OCI-LY7 (cell line): Measurements from ENCODE around the gene SCAF8. TPM values are rescaled to one million over a fixed set of nuclear protein-coding genes. Genes with fewer than 3 reads are reported as not detected.

ENCODE experiments used
- BruUV-seq: library from RNA; stranded (reverse); fragments of 400-500 nt; replicated peaks from 2 replicates; lab custom pipeline; 2021; lab: Mats Ljungman, UMichigan
- CTCF ChIA-PET: fragments of 300-600 bp; sonication (Branson Sonifier 250); formaldehyde crosslinking; loops from one replicate; lab custom pipeline; 2022; ENCODE audit warnings: antibody characterized with exemption; ENCODE audit not compliant: unreplicated experiment; lab: Charles Lee
- POLR2A ChIA-PET: fragments of 300-600 bp; sonication (Branson Sonifier 250); formaldehyde crosslinking; loops from one replicate; lab custom pipeline; 2022; ENCODE audit warnings: antibody characterized with exemption; lab: Charles Lee
- DNase-seq: peaks from one replicate; pipeline ENCODE4 v3.0.0-alpha.2; 2015; ENCODE audit warnings: low spot score
- H2AFZ ChIP-seq: fragments of 200-600 bp; sonication (generic), shearing (Covaris generic); 2 replicates; pipeline ENCODE4 v1.6.1; 2014; ENCODE audit warnings: mild to moderate bottlenecking, antibody characterized with exemption, low read length, moderate library complexity
- H3K27ac ChIP-seq: fragments of 200-600 bp; sonication (generic); 2 replicates; pipeline ENCODE4 v1.5.1; 2014; ENCODE audit warnings: mixed run types, low read depth, mild to moderate bottlenecking, moderate library complexity, low read length, inconsistent platforms; ENCODE audit not compliant: poor library complexity, severe bottlenecking
- H3K36me3 ChIP-seq: fragments of 200-600 bp; sonication (generic); 2 replicates; pipeline ENCODE4 v1.6.1; 2014; ENCODE audit warnings: mild to moderate bottlenecking, antibody characterized with exemption, low read length, moderate library complexity, mixed read lengths; ENCODE audit not compliant: insufficient read depth
- H3K4me1 ChIP-seq: fragments of 200-600 bp; sonication (generic); 2 replicates; pipeline ENCODE4 v1.5.1; 2014; ENCODE audit warnings: mild to moderate bottlenecking, low read length; ENCODE audit not compliant: insufficient read depth, poor library complexity, severe bottlenecking
- H3K4me2 ChIP-seq: fragments of 200-600 bp; sonication (generic); 2 replicates; pipeline ENCODE4 v1.6.1; 2014; ENCODE audit warnings: mild to moderate bottlenecking, low read length
- H3K4me3 ChIP-seq: fragments of 200-600 bp; sonication (generic); 2 replicates; pipeline ENCODE4 v1.5.1; 2014; ENCODE audit warnings: mild to moderate bottlenecking, low read depth, low read length; ENCODE audit not compliant: poor library complexity, severe bottlenecking
- H3K79me2 ChIP-seq: fragments of 200-600 bp; sonication (generic); 2 replicates; pipeline ENCODE4 v1.6.1; 2016; ENCODE audit warnings: low read depth, mild to moderate bottlenecking, low read length, moderate library complexity, mixed read lengths; ENCODE audit not compliant: insufficient read depth
- H3K9me2 ChIP-seq: fragments of 200-600 bp; sonication (generic); 2 replicates; pipeline ENCODE4 v1.6.1; 2016; ENCODE audit warnings: mild to moderate bottlenecking, low read length, mixed read lengths; ENCODE audit not compliant: insufficient read depth
- H3K9me3 ChIP-seq: fragments of 200-600 bp; sonication (generic); 2 replicates; pipeline ENCODE4 v1.6.1; 2014; ENCODE audit warnings: mild to moderate bottlenecking, mixed run types, low read length, mixed read lengths
- H4K20me1 ChIP-seq: fragments of 200-600 bp; sonication (generic); 2 replicates; pipeline ENCODE4 v1.6.1; 2014; ENCODE audit warnings: mild to moderate bottlenecking, antibody characterized with exemption, low read length, moderate library complexity, mixed read lengths; ENCODE audit not compliant: insufficient read depth
- EZH2phosphoT487 ChIP-seq: fragments of 200-600 bp; sonication (generic); IDR thresholded peaks from 2 replicates; pipeline ENCODE4 v1.6.1; 2018; ENCODE audit warnings: low read depth, borderline replicate concordance, mild to moderate bottlenecking, mixed run types, antibody characterized with exemption, low read length, moderate library complexity, mixed read lengths
- intact Hi-C: fragments of 100-400 bp; cut with micrococcal nuclease; formaldehyde crosslinking; loops from one replicate; pipeline ENCODE4 v1.10.0; 2022; ENCODE audit not compliant: unreplicated experiment
- total RNA-seq, 2 experiments: library from RNA; depleted of rRNA in 1 of 2; stranded (reverse); fragments of >200 nt in 1 of 2; shearing (Covaris generic) in 1 of 2; gene quantifications; 2 replicates each; pipeline ENCODE4 v1.2.3, GENCODE V29; 2014 to 2022
- TF ChIP-seq, protein P1 (sequence below): fragments of 200-600 bp; sonication (generic); conservative IDR thresholded peaks from 2 replicates; pipeline ENCODE4 v1.5.1; 2014; ENCODE audit warnings: mild to moderate bottlenecking, antibody characterized with exemption, low read length, moderate library complexity, mixed read lengths

Gene SCAF8
- total RNA-seq, 2 experiments from 2014 or later: 25.8 to 47.0 TPM

DNA sequence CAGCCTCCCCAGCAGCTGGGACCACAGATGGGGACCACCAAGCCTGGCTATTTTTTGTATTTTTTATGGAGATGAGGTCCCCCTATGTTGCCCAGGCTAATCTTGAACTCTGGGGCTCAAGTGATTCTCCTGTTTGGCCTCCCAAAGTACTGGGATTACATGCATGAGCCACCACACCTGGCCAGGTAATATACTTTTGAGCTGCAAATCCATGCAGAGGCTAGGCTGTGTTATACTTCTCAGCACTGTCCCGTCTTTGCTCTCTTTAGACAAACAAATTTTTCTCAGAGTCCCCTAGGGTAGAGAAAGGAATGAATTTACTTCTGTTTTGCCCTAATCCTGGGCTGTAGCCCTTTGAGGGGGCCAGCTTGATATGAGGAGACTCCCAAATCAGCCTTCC, 13.4 kb upstream of the SCAF8 start:
- Histone ChIP-seq H3K79me2 (no peaks in the 10 kb centered on the region), H3K9me3 (0 out of 2 replicates have a peak, but pooled peaks cover 15% of the 10 kb centered on the region), H4K20me1 (no peaks in the 10 kb centered on the region), H3K36me3 (no peaks in the 10 kb centered on the region), H3K4me2 (no peak overlapping the region), H2AFZ (no peak overlapping the region), H3K4me1 (no peaks in the 10 kb centered on the region), H3K27ac (no peak overlapping the region), H3K4me3 (no peak overlapping the region), H3K9me2 (no peaks in the 10 kb centered on the region)
- BruUV-seq: no TSS peak
- CTCF ChIA-PET: interaction anchor here (0.6 kb wide), 1 partner anchor 688 kb away, joined by 6 read pairs; no protein-coding TSS in a partner anchor
- TF ChIP-seq EZH2phosphoT487: no peak
- TF ChIP-seq, protein P1, sequence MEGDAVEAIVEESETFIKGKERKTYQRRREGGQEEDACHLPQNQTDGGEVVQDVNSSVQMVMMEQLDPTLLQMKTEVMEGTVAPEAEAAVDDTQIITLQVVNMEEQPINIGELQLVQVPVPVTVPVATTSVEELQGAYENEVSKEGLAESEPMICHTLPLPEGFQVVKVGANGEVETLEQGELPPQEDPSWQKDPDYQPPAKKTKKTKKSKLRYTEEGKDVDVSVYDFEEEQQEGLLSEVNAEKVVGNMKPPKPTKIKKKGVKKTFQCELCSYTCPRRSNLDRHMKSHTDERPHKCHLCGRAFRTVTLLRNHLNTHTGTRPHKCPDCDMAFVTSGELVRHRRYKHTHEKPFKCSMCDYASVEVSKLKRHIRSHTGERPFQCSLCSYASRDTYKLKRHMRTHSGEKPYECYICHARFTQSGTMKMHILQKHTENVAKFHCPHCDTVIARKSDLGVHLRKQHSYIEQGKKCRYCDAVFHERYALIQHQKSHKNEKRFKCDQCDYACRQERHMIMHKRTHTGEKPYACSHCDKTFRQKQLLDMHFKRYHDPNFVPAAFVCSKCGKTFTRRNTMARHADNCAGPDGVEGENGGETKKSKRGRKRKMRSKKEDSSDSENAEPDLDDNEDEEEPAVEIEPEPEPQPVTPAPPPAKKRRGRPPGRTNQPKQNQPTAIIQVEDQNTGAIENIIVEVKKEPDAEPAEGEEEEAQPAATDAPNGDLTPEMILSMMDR: no peak
- DNase-seq: no peak
- intact Hi-C loops: no loop called here
- POLR2A ChIA-PET: interaction anchor here (0.7 to 1.5 kb wide), 3 partner anchors 11 to 64 kb away, joined by 3 to 4 read pairs (median 4); no protein-coding TSS in a partner anchor

DNA sequence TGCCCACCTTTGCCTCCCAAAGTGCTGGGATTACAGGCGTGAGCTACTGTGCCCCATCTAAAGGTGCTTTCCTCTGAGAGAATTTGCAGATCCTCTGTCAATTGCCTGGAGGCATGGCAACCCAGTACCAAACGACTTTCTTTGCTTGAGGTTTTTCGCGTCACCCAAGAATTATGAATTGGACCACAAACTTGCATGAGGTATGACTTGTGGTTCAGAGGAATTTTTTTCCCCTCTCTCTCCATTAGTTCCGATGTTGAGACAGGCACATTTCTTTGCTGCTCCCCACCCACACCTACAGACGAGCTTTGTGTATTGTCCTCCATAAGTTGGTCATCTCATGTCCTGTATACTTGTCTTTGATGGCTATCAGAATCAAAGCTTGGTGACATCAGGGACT, 11.8 kb upstream of the SCAF8 start:
- no peak overlapping the region for H3K4me3 ChIP-seq
- no TSS peak for BruUV-seq
- TF ChIP-seq, protein P1: no peak
- TF ChIP-seq EZH2phosphoT487: no peak
- 0 out of 2 replicates have a peak, but pooled peaks cover 9% of the 10 kb centered on the region for H3K9me3 ChIP-seq
- intact Hi-C loops: no loop called here
- CTCF ChIA-PET: no interaction called here
- no peaks in the 10 kb centered on the region for H3K36me3 ChIP-seq
- no peak overlapping the region for H2AFZ ChIP-seq
- H4K20me1 ChIP-seq: no peaks in the 10 kb centered on the region
- DNase-seq: no peak
- H3K4me2 ChIP-seq: no peak overlapping the region
- no peaks in the 10 kb centered on the region for H3K79me2 ChIP-seq
- no peak overlapping the region for H3K27ac ChIP-seq
- no peaks in the 10 kb centered on the region for H3K9me2 ChIP-seq
- POLR2A ChIA-PET: interaction anchor here (0.7 kb wide), 1 partner anchor 27 kb away, joined by 3 read pairs; no protein-coding TSS in a partner anchor
- H3K4me1 ChIP-seq: no peaks in the 10 kb centered on the region

DNA sequence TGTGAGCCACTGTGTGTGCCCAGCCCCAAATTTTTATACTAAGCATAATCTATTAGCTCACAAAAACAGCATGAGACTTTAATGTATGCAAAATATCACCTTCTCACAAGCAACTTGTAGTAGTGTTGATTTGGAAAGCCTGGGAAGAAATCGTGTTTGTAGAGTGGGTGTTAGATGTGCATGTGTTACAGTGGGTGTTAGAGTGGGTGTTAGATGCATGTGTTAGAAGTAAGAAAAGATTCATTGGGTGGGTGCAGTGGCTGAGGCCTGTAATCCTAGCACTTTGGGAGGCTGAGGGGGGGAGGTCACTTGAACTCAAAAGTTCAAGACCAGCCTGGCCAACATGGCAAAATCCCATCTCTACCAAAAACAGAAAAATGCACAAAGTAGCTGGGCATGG, 6.3 kb upstream of the SCAF8 start:
- H3K27ac ChIP-seq: no peak overlapping the region
- H3K36me3 ChIP-seq: no peaks in the 10 kb centered on the region
- CTCF ChIA-PET: no interaction called here
- H3K4me1 ChIP-seq: no peaks in the 10 kb centered on the region
- TF ChIP-seq, protein P1: no peak
- no peak for TF ChIP-seq EZH2phosphoT487
- DNase-seq: no peak
- H3K9me3 ChIP-seq: no peaks in the 10 kb centered on the region
- H3K4me2 ChIP-seq: no peak overlapping the region
- no peak overlapping the region for H2AFZ ChIP-seq
- no TSS peak for BruUV-seq
- POLR2A ChIA-PET: interaction anchor here (0.7 kb wide), 1 partner anchor 36 kb away, joined by 4 read pairs; no protein-coding TSS in a partner anchor
- intact Hi-C loops: no loop called here
- H3K9me2 ChIP-seq: no peaks in the 10 kb centered on the region
- no peaks in the 10 kb centered on the region for H4K20me1 ChIP-seq
- H3K79me2 ChIP-seq: no peaks in the 10 kb centered on the region
- no peak overlapping the region for H3K4me3 ChIP-seq
